Measurements from ENCODE around the gene ABI3BP.

The ABI3BP gene

GRCh38 chr3:100759950-100760349 is 233.3 kb downstream of the ABI3BP start:
- H3K27ac ChIP-seq, result no peak overlapping the region
- TF ChIP-seq, protein P1, sequence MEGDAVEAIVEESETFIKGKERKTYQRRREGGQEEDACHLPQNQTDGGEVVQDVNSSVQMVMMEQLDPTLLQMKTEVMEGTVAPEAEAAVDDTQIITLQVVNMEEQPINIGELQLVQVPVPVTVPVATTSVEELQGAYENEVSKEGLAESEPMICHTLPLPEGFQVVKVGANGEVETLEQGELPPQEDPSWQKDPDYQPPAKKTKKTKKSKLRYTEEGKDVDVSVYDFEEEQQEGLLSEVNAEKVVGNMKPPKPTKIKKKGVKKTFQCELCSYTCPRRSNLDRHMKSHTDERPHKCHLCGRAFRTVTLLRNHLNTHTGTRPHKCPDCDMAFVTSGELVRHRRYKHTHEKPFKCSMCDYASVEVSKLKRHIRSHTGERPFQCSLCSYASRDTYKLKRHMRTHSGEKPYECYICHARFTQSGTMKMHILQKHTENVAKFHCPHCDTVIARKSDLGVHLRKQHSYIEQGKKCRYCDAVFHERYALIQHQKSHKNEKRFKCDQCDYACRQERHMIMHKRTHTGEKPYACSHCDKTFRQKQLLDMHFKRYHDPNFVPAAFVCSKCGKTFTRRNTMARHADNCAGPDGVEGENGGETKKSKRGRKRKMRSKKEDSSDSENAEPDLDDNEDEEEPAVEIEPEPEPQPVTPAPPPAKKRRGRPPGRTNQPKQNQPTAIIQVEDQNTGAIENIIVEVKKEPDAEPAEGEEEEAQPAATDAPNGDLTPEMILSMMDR (IDR thresholded peaks at IDR 0.05; ENCODE audit: low read depth, low read length, missing control alignments), result no peak
- DNase-seq, result no peak
- in situ Hi-C loops (cut with HindIII; ENCODE audit: low pct_ligation_motif_present, low sequenced_read_pairs), result no loop called here
- no peak overlapping the region for H3K4me3 ChIP-seq (ENCODE audit: low read depth, low read length)
- H3K36me3 ChIP-seq (replicated peaks), result peaks cover 4% of the 10 kb centered on the region
- no peaks in the 10 kb centered on the region for H3K27me3 ChIP-seq (replicated peaks)

- TF ChIP-seq, protein P1 (IDR thresholded peaks at IDR 0.05; ENCODE audit: low read depth, low read length, missing control alignments), result no peak
- no peak overlapping the region for H3K4me3 ChIP-seq (ENCODE audit: low read depth, low read length)
- in situ Hi-C loops (cut with HindIII; ENCODE audit: low pct_ligation_motif_present, low sequenced_read_pairs), result no loop called here
- no peak overlapping the region for H3K27ac ChIP-seq
- H3K27me3 ChIP-seq (replicated peaks), result no peaks in the 10 kb centered on the region
- no peak for DNase-seq
- peaks cover 4% of the 10 kb centered on the region for H3K36me3 ChIP-seq (replicated peaks)
Observed at GRCh38 chr3:100759159-100759558, 234.1 kb downstream of the ABI3BP start.

GRCh38 chr3:100756441-100756840 is 236.8 kb downstream of the ABI3BP start:
- H3K27me3 ChIP-seq (replicated peaks), result no peaks in the 10 kb centered on the region
- no peak overlapping the region for H3K27ac ChIP-seq
- TF ChIP-seq, protein P1 (IDR thresholded peaks at IDR 0.05; ENCODE audit: low read depth, low read length, missing control alignments), result no peak
- H3K36me3 ChIP-seq (replicated peaks), result peaks cover 19% of the 10 kb centered on the region
- no peak for DNase-seq
- H3K4me3 ChIP-seq (ENCODE audit: low read depth, low read length), result no peak overlapping the region
- in situ Hi-C loops (cut with HindIII; ENCODE audit: low pct_ligation_motif_present, low sequenced_read_pairs), result no loop called here

DNA sequence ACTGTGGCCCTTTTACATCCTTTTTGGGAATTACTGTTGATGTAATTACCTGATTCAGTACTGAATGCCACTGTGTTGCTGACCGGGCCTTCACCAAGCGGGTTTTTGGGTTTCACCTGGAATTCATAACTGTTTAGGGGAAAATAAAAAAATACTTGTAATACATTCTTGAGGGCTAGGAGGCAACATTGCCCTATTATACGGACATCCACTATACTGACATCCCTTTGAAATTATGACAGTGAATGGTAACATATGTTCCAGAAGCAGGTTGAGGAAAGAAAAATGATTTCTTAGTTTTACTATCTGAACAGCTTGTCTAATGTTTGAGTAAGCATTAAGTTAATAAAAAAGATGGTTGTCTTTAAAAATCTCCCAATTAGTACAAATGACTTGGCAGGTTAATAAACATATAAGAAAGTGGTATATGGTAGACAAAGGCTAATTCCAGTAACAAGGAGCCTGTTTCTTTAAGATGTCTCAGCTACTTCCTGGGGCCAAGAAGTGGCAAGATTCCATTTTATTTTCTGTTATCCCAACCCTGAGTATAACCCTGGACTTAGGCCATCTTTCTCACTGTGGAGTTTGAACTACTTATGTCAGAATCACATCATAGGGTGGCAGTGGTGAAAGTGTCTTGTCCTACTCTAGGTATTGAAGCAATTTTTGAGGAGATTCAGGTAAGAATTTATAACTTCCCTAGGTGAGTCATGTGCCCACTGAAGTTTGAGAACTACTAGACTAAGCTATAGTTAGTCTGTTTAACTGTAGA is 238.5 kb downstream of the ABI3BP start:
- in situ Hi-C loops (cut with HindIII; ENCODE audit: low pct_ligation_motif_present, low sequenced_read_pairs), result no loop called here
- peaks cover 28% of the 10 kb centered on the region for H3K36me3 ChIP-seq (replicated peaks)
- H3K27ac ChIP-seq, result no peak overlapping the region
- no peak overlapping the region for H3K4me3 ChIP-seq (ENCODE audit: low read depth, low read length)
- TF ChIP-seq, protein P1 (IDR thresholded peaks at IDR 0.05; ENCODE audit: low read depth, low read length, missing control alignments), result no peak
- no peaks in the 10 kb centered on the region for H3K27me3 ChIP-seq (replicated peaks)
- no peak for DNase-seq

DNA sequence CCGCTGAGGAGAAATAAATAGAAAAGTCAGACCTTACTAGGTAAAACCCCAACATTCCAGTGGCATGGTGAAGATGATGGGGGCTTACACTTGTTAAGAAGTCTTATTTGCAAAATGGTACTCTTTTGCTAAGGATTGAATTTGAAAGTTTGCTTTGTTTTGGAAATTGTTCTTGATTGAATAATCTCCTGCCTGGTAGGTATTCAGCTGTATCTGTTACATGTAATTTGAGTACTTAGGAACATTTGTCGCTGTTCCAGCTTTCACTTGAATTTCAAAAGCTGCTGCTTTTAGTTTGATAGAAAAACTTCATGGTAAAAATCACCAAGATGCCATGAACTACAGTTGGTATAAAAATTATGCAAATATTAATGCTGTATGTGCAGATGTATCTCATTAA is 239.4 kb downstream of the ABI3BP start:
- Histone ChIP-seq H3K4me3 (ENCODE audit: low read depth, low read length) (no peak overlapping the region), H3K36me3 (replicated peaks) (peaks cover 33% of the 10 kb centered on the region), H3K27me3 (replicated peaks) (no peaks in the 10 kb centered on the region), H3K27ac (no peak overlapping the region)
- in situ Hi-C loops (cut with HindIII; ENCODE audit: low pct_ligation_motif_present, low sequenced_read_pairs), result no loop called here
- TF ChIP-seq, protein P1 (IDR thresholded peaks at IDR 0.05; ENCODE audit: low read depth, low read length, missing control alignments), result no peak
- DNase-seq, result no peak

GRCh38 chr3:100748967-100749366 is 244.3 kb downstream of the ABI3BP start:
- Histone ChIP-seq H3K27ac (no peak overlapping the region), H3K27me3 (replicated peaks) (no peaks in the 10 kb centered on the region), H3K4me3 (ENCODE audit: low read depth, low read length) (no peak overlapping the region), H3K36me3 (replicated peaks) (peaks cover 64% of the 10 kb centered on the region)
- TF ChIP-seq, protein P1 (IDR thresholded peaks at IDR 0.05; ENCODE audit: low read depth, low read length, missing control alignments), result no peak
- in situ Hi-C loops (cut with HindIII; ENCODE audit: low pct_ligation_motif_present, low sequenced_read_pairs), result no loop called here
- no peak for DNase-seq
